Measurements from ENCODE around the gene GPC4. TPM values are rescaled to one million over a fixed set of nuclear protein-coding genes. Genes with fewer than 3 reads are reported as not detected.

Gene GPC4
- total RNA-seq, 1 donor from 2014 or later: 49.1 TPM

GRCh38 chrX:133258481-133258880, 156.8 kb downstream of the GPC4 start:
- Histone ChIP-seq H3K27me3 (ENCODE audit: control insufficient read depth in 3 of 3, insufficient read depth in 3 of 3, low read length in 3 of 3) (no peaks in the 10 kb centered on the region), H3K4me3 (ENCODE audit: low read length in 3 of 3) (no peak overlapping the region), H3K36me3 (ENCODE audit: control insufficient read depth in 3 of 3, insufficient read depth in 3 of 3, low read length in 3 of 3) (no peaks in the 10 kb centered on the region), H3K27ac (ENCODE audit: low read depth, low read length) (no peak overlapping the region), H3K4me1 (ENCODE audit: control insufficient read depth in 3 of 3, insufficient read depth in 3 of 3, low read length in 3 of 3) (no peaks in the 10 kb centered on the region), H3K9ac (ENCODE audit: low read depth in 1 of 3, low read length in 3 of 3) (no peak overlapping the region), H3K9me3 (ENCODE audit: control insufficient read depth in 3 of 3, low read length in 3 of 3) (no peaks in the 10 kb centered on the region)

- H3K36me3 ChIP-seq (ENCODE audit: control insufficient read depth in 3 of 3, insufficient read depth in 3 of 3, low read length in 3 of 3): no peaks in the 10 kb centered on the region
- H3K4me3 ChIP-seq (ENCODE audit: low read length in 3 of 3): no peak overlapping the region
- no peaks in the 10 kb centered on the region for H3K27me3 ChIP-seq (ENCODE audit: control insufficient read depth in 3 of 3, insufficient read depth in 3 of 3, low read length in 3 of 3)
- no peak overlapping the region for H3K9ac ChIP-seq (ENCODE audit: low read depth in 1 of 3, low read length in 3 of 3)
- H3K4me1 ChIP-seq (ENCODE audit: control insufficient read depth in 3 of 3, insufficient read depth in 3 of 3, low read length in 3 of 3): no peaks in the 10 kb centered on the region
- no peak overlapping the region for H3K27ac ChIP-seq (ENCODE audit: low read depth, low read length)
- no peaks in the 10 kb centered on the region for H3K9me3 ChIP-seq (ENCODE audit: control insufficient read depth in 3 of 3, low read length in 3 of 3)
Measured at GRCh38 chrX:133254666-133255065, 160.6 kb downstream of the GPC4 start.

GRCh38 chrX:133251204-133251603, 164.1 kb downstream of the GPC4 start:
- Histone ChIP-seq H3K9ac (ENCODE audit: low read depth in 1 of 3, low read length in 3 of 3) (no peak overlapping the region), H3K36me3 (ENCODE audit: control insufficient read depth in 3 of 3, insufficient read depth in 3 of 3, low read length in 3 of 3) (no peaks in the 10 kb centered on the region), H3K4me1 (ENCODE audit: control insufficient read depth in 3 of 3, insufficient read depth in 3 of 3, low read length in 3 of 3) (no peaks in the 10 kb centered on the region), H3K9me3 (ENCODE audit: control insufficient read depth in 3 of 3, low read length in 3 of 3) (peaks cover 0 to 4% (median 0%) of the 10 kb centered on the region in 3 donors), H3K4me3 (ENCODE audit: low read length in 3 of 3) (no peak overlapping the region), H3K27me3 (ENCODE audit: control insufficient read depth in 3 of 3, insufficient read depth in 3 of 3, low read length in 3 of 3) (peaks cover 0 to 2% (median 0%) of the 10 kb centered on the region in 3 donors), H3K27ac (ENCODE audit: low read depth, low read length) (no peak overlapping the region)

- Histone ChIP-seq H3K4me3 (ENCODE audit: low read length in 3 of 3) (no peak overlapping the region), H3K4me1 (ENCODE audit: control insufficient read depth in 3 of 3, insufficient read depth in 3 of 3, low read length in 3 of 3) (no peaks in the 10 kb centered on the region), H3K36me3 (ENCODE audit: control insufficient read depth in 3 of 3, insufficient read depth in 3 of 3, low read length in 3 of 3) (no peaks in the 10 kb centered on the region), H3K27me3 (ENCODE audit: control insufficient read depth in 3 of 3, insufficient read depth in 3 of 3, low read length in 3 of 3) (peaks cover 0 to 2% (median 0%) of the 10 kb centered on the region in 3 donors), H3K9me3 (ENCODE audit: control insufficient read depth in 3 of 3, low read length in 3 of 3) (peaks cover 0 to 7% (median 0%) of the 10 kb centered on the region in 3 donors), H3K9ac (ENCODE audit: low read depth in 1 of 3, low read length in 3 of 3) (no peak overlapping the region), H3K27ac (ENCODE audit: low read depth, low read length) (no peak overlapping the region)
Measured at GRCh38 chrX:133250184-133251100, 164.8 kb downstream of the GPC4 start.

Other genes starting within 250 kb of the GPC4 start
- not detected for gene TFDP3, start 197.1 kb downstream of the GPC4 start, total RNA-seq

All from skeletal muscle tissue (tissue), 4 donors.